SK-N-SH (cell line): ENCODE results near the gene SCAMP5. TPM values are rescaled to one million over a fixed set of nuclear protein-coding genes. Genes with fewer than 3 reads are reported as not detected.

Experiments
- CTCF ChIA-PET: fragments of 300-600, 350-600 bp; formaldehyde crosslinking; extraction: SDS; loops from one replicate; lab custom pipeline; 2021; lab: Yijun Ruan, JAX
- POLR2A ChIA-PET: fragments of 350-600 bp; sonication (Branson Sonifier 250); formaldehyde crosslinking; extraction: SDS; loops from one replicate; lab custom pipeline; 2020; ENCODE audit warnings: antibody characterized with exemption, inconsistent platforms; lab: Yijun Ruan, JAX
- DNase-seq: peaks from one replicate; pipeline ENCODE4 v3.0.0; 2012
- H2AFZ ChIP-seq: fragments of 200-600 bp; sonication (generic); 2 replicates; pipeline ENCODE4 v1.8.1; 2016; ENCODE audit warnings: antibody characterized with exemption, mild to moderate bottlenecking, low read depth
- H3F3A ChIP-seq: fragments of 200-600 bp; sonication (generic); replicated peaks from 2 replicates; pipeline ENCODE3; 2016; ENCODE audit warnings: antibody characterized with exemption, mild to moderate bottlenecking; ENCODE audit not compliant: insufficient read depth
- H3K27ac ChIP-seq, 2 experiments: fragments of 200-500 bp in 1 of 2; fragments of 200-600 bp in 1 of 2; sonication (Bioruptor generic) in 1 of 2; sonication (generic), shearing (Covaris generic) in 1 of 2; 2 replicates each; pipeline versions ENCODE4 v1.5.1 to v1.6.1; 2014 to 2016; ENCODE audit warnings: low read depth in 2 of 2, inconsistent platforms in 1 of 2, low read length in 1 of 2, mild to moderate bottlenecking in 1 of 2, mixed read lengths in 1 of 2
- H3K27me3 ChIP-seq: fragments of 200-600 bp; sonication (generic), shearing (Covaris generic); 2 replicates; pipeline ENCODE4 v1.6.1; 2016; ENCODE audit warnings: mixed run types; ENCODE audit not compliant: insufficient read depth
- H3K36me3 ChIP-seq, 2 experiments: fragments of 200-500 bp in 1 of 2; fragments of 200-600 bp in 1 of 2; sonication (Bioruptor generic) in 1 of 2; sonication (generic) in 1 of 2; replicated peaks in 1 of 2; 2 replicates each; pipeline versions ENCODE3 to v1.5.1; 2014 to 2016; ENCODE audit warnings: low read length in 1 of 2, mild to moderate bottlenecking in 1 of 2; ENCODE audit not compliant: insufficient read depth in 2 of 2, control insufficient read depth in 1 of 2
- H3K4me1 ChIP-seq, 2 experiments: fragments of 200-500 bp in 1 of 2; fragments of 200-600 bp in 1 of 2; sonication (Bioruptor generic) in 1 of 2; sonication (generic), shearing (Covaris generic) in 1 of 2; 2 replicates each; pipeline versions ENCODE4 v1.5.1 to v1.6.1; 2014 to 2016; ENCODE audit warnings: low read depth in 1 of 2, low read length in 1 of 2, mixed run types in 1 of 2; ENCODE audit not compliant: insufficient read depth in 2 of 2, control insufficient read depth in 1 of 2
- H3K4me2 ChIP-seq: fragments of 200-600 bp; sonication (generic), shearing (Covaris generic); 2 replicates; pipeline ENCODE4 v1.6.1; 2017; ENCODE audit warnings: mixed run types
- H3K4me3 ChIP-seq, 2 experiments: fragments of 200-500 bp in 1 of 2; fragments of 200-600 bp in 1 of 2; sonication (Bioruptor generic) in 1 of 2; sonication (generic), shearing (Covaris generic) in 1 of 2; 2 replicates each; pipeline versions ENCODE4 v1.5.1 to v1.8.1; 2014 to 2016; ENCODE audit warnings: low read depth in 2 of 2, inconsistent platforms in 1 of 2, low read length in 1 of 2, mild to moderate bottlenecking in 1 of 2, mixed read lengths in 1 of 2, moderate library complexity in 1 of 2
- H3K79me2 ChIP-seq: fragments of 200-600 bp; sonication (generic); 2 replicates; pipeline ENCODE4 v1.8.1; 2017; ENCODE audit warnings: mild to moderate bottlenecking; ENCODE audit not compliant: insufficient read depth
- H3K9ac ChIP-seq: fragments of 200-600 bp; sonication (generic); 2 replicates; pipeline ENCODE4 v1.6.1; 2017; ENCODE audit warnings: mixed run types
- H3K9me2 ChIP-seq: fragments of 200-600 bp; sonication (generic); 2 replicates; pipeline ENCODE4 v1.6.1; 2017; ENCODE audit warnings: mixed run types
- H3K9me3 ChIP-seq: fragments of 200-600 bp; sonication (generic); 2 replicates; pipeline ENCODE4 v1.6.1; 2017; ENCODE audit warnings: mixed run types, mild to moderate bottlenecking, moderate library complexity
- H4K20me1 ChIP-seq: fragments of 200-600 bp; sonication (generic); 2 replicates; pipeline ENCODE4 v1.6.1; 2017; ENCODE audit warnings: mild to moderate bottlenecking, mixed run types; ENCODE audit not compliant: insufficient read depth
- CHD2 ChIP-seq: fragments of 150-350 bp; IDR thresholded peaks from 2 replicates; pipeline ENCODE4 v1.6.1; 2018; ENCODE audit warnings: low read length; ENCODE audit not compliant: partially characterized antibody
- CTCF ChIP-seq: fragments of 200-600 bp; sonication (generic); IDR thresholded peaks from 2 replicates; pipeline ENCODE4 v1.6.1; 2017; ENCODE audit warnings: antibody characterized with exemption, mild to moderate bottlenecking, moderate library complexity
- ELF1 ChIP-seq: IDR thresholded peaks from 2 replicates; pipeline ENCODE4 v1.4.0; 2012
- EP300 ChIP-seq, 2 experiments: IDR thresholded peaks; 2 replicates each; pipeline versions ENCODE4 v1.4.0 to v1.6.1; 2012; ENCODE audit warnings: borderline replicate concordance in 1 of 2, low read depth in 1 of 2, low read length in 1 of 2
- FOXJ3 ChIP-seq: sonication (generic); formaldehyde crosslinking; IDR thresholded peaks from 2 replicates; pipeline ENCODE4 v1.5.1; 2020; ENCODE audit warnings: mild to moderate bottlenecking, missing genetic modification reagents
- GABPA ChIP-seq: IDR thresholded peaks from 2 replicates; pipeline ENCODE4 v1.4.0; 2012; ENCODE audit warnings: low read depth, mild to moderate bottlenecking
- IRF3 ChIP-seq: fragments of 150-350 bp; IDR thresholded peaks from 2 replicates; pipeline ENCODE4 v1.6.1; 2016; ENCODE audit warnings: mild to moderate bottlenecking, low read depth, low read length
- JUND ChIP-seq: IDR thresholded peaks from 2 replicates; pipeline ENCODE4 v1.4.0; 2012
- MEF2A ChIP-seq: IDR thresholded peaks from 2 replicates; pipeline ENCODE4 v1.4.0; 2012; ENCODE audit warnings: low read depth, borderline replicate concordance
- MXI1 ChIP-seq: IDR thresholded peaks from 2 replicates; pipeline ENCODE4 v1.6.1; 2012; ENCODE audit warnings: mild to moderate bottlenecking, low read depth, low read length, improper control_type of control experiment
- NFIC ChIP-seq: IDR thresholded peaks from 2 replicates; pipeline ENCODE4 v1.4.0; 2012; ENCODE audit warnings: borderline replicate concordance
- NRF1 ChIP-seq: IDR thresholded peaks from 2 replicates; pipeline ENCODE4 v1.6.1; 2012; ENCODE audit warnings: low read depth, mild to moderate bottlenecking, low read length
- POLR2AphosphoS5 ChIP-seq: IDR thresholded peaks from 2 replicates; pipeline ENCODE4 v1.6.1; 2012; ENCODE audit warnings: low read depth, low read length
- RFX5 ChIP-seq: IDR thresholded peaks from 2 replicates; pipeline ENCODE4 v1.6.1; 2012; ENCODE audit warnings: mild to moderate bottlenecking, improper control_type of control experiment, low read length
- SIN3A ChIP-seq: IDR thresholded peaks from 2 replicates; pipeline ENCODE4 v1.6.1; 2012; ENCODE audit warnings: low read depth, mild to moderate bottlenecking, low read length, moderate library complexity, borderline replicate concordance
- YY1 ChIP-seq: IDR thresholded peaks from 2 replicates; pipeline ENCODE4 v1.4.0; 2012; ENCODE audit warnings: low read depth, mild to moderate bottlenecking
- WGBS: methylation state at CpG from one replicate; pipeline ENCODE4 v1.1.6; 2017; ENCODE audit warnings: low lambda C conversion rate; 5-methylcytosine and 5-hydroxymethylcytosine counted together
- polyA plus RNA-seq, 3 experiments: library from polyadenylated mRNA; depleted of rRNA; stranded (reverse); fragments of >200 nt; gene quantifications; 2 replicates each; pipeline ENCODE4 v1.2.3, GENCODE V29; 2012

SCAMP5 gene
- polyA plus RNA-seq, 1 of the 3 experiments (the other 2 are of a cell fraction): 27.9 TPM

- no peak for TF ChIP-seq MEF2A
- TF ChIP-seq, all 33 proteins: peak for 0
These were observed 13.4 kb downstream of the SCAMP5 start (continued) for GRCh38 chr15:75008629-75009326.

GRCh38 chr15:75016431-75016830 lies 21.1 kb downstream of the SCAMP5 start:
- 95% methylated on average over 13 of the region's 15 CpGs for WGBS
- H3F3A ChIP-seq: no peaks in the 10 kb centered on the region
- no peak overlapping the region for H3K27ac ChIP-seq
- no peaks in the 10 kb centered on the region for H3K9me2 ChIP-seq
- H2AFZ ChIP-seq: no peak overlapping the region
- no peaks in the 10 kb centered on the region for H3K27me3 ChIP-seq
- POLR2A ChIA-PET: no interaction called here
- H3K79me2 ChIP-seq: no peaks in the 10 kb centered on the region
- H3K4me1 ChIP-seq: no peaks in the 10 kb centered on the region; a peak in 1 of 4 replicates
- DNase-seq: no peak
- no peaks in the 10 kb centered on the region for H3K9me3 ChIP-seq
- no peak overlapping the region for H3K9ac ChIP-seq
- no peak overlapping the region for H3K4me2 ChIP-seq
- peaks cover 0 to 19% of the 10 kb centered on the region in 2 experiments for H3K36me3 ChIP-seq
- no peaks in the 10 kb centered on the region for H4K20me1 ChIP-seq
- no peak overlapping the region for H3K4me3 ChIP-seq
- TF ChIP-seq ELF1 (no peak), CTCF (no peak), JUND (no peak)
- CTCF ChIA-PET: no interaction called here

GRCh38 chr15:75019916-75020315 lies 24.6 kb downstream of the SCAMP5 start:
- H3K4me3 ChIP-seq: no peak overlapping the region
- no peaks in the 10 kb centered on the region for H3K9me3 ChIP-seq
- DNase-seq: no peak
- H4K20me1 ChIP-seq: no peaks in the 10 kb centered on the region
- no peaks in the 10 kb centered on the region for H3F3A ChIP-seq
- H3K4me2 ChIP-seq: no peak overlapping the region
- no peak for TF ChIP-seq NRF1
- TF ChIP-seq MXI1: no peak
- no peak for TF ChIP-seq CTCF
- TF ChIP-seq MEF2A: no peak
- TF ChIP-seq GABPA: no peak
- no peak for TF ChIP-seq YY1
- no peak for TF ChIP-seq POLR2AphosphoS5
- TF ChIP-seq JUND: no peak
- TF ChIP-seq CHD2: no peak
- TF ChIP-seq FOXJ3 (CRISPR knock-in tag): no peak
- TF ChIP-seq IRF3: no peak
- TF ChIP-seq NFIC: no peak
- TF ChIP-seq RFX5: no peak
- no peak for TF ChIP-seq SIN3A
- TF ChIP-seq EP300 (IDR thresholded peaks at IDR 0.05; ENCODE audit: borderline replicate concordance in 1 of 2, low read depth in 1 of 2, low read length in 1 of 2): no peak
- no peaks in the 10 kb centered on the region for H3K9me2 ChIP-seq
- no peaks in the 10 kb centered on the region for H3K27me3 ChIP-seq
- CTCF ChIA-PET: interaction anchor here (1.5 to 2.4 kb wide), 2 partner anchors 10 to 182 kb away, joined by 4 to 7 read pairs; partner anchors contain the start of gene C15orf39
- H3K4me1 ChIP-seq: peaks cover 0 to 6% of the 10 kb centered on the region in 2 experiments; a peak in 1 of 4 replicates
- peaks cover 0 to 13% of the 10 kb centered on the region in 2 experiments for H3K36me3 ChIP-seq
- no peak overlapping the region for H3K27ac ChIP-seq
- no peak overlapping the region for H3K9ac ChIP-seq
- WGBS: 75% methylated on average over 3 of the region's 3 CpGs
- H3K79me2 ChIP-seq: peaks cover 14% of the 10 kb centered on the region
- no peak overlapping the region for H2AFZ ChIP-seq
- POLR2A ChIA-PET: interaction anchor here (1.3 kb wide), 1 partner anchor 24 kb away, joined by 4 read pairs; the partner anchor contains the start of gene SCAMP5
